HG03439 (cell line): ENCODE measurements around the gene CALN1.
"Not testable (repeated sequence)": the region's sequence is repeated elsewhere in the genome, so short reads cannot be mapped to it uniquely, and the experiment has no call there.

ENCODE experiments used
- ATAC-seq: cut with Tn5 transposase; IDR thresholded peaks from one replicate; pipeline ENCODE4 v1.9.1; 2021; ENCODE audit warnings: mild to moderate bottlenecking, moderate library complexity; ENCODE audit not compliant: unreplicated experiment

Gene CALN1

DNA sequence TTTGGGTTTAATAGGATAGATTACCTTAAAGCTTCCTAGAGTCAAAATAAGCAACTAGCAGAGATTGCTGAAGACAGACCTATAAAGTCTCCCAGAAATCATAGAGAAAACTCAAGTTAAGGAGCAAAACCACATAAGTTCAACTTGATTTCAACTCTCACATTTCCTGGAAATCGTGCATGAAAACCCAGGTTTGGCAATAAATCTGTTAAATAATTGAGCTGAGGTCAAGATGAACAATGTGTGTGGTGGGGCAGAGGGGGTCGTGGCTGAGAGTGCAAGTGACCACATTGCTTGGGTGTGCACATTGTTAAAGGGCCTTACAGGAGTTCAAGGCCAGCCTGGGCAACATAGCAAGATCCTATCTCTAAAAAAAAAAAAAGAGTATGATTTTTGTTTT lies 643.7 kb downstream of the CALN1 start:
- ATAC-seq: no peak

DNA sequence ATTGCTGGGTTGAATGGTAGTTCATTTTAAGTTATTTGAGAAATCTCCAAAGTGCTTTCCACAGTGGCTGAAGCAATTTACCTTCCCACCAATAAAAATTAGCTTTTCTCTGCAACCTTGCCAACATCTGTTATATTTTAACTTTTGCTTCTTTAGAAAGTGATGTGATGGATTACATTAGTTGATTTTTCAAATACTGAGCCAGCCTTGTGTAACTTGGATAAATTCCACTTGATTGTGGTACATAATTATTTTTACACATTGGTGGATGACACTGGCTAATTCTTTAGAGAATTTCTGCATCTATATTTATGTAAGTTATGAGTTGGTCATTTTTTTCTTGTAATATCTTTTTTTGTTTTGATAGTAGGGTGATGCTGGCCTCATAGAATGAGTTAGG lies 646.1 kb downstream of the CALN1 start:
- ATAC-seq: no peak

DNA sequence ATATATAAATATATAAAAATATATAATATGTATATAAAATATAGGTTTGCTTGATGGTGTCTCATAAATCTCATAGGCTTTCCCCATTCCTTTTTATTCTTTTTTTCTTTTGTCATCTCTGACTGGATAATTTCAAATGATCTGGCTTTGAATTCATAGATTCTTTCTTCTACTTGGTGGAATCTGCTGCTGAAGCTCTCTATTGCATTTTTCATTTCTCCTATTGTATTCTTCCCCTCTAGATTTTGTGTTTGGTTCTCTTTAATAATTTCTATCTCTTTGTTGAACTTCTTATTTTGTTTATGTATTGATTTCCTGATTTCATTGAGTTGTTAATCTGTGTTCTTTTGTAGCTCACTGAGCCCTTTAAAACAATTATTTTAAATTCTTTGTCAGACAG lies 650.8 kb downstream of the CALN1 start:
- ATAC-seq: no peak

DNA sequence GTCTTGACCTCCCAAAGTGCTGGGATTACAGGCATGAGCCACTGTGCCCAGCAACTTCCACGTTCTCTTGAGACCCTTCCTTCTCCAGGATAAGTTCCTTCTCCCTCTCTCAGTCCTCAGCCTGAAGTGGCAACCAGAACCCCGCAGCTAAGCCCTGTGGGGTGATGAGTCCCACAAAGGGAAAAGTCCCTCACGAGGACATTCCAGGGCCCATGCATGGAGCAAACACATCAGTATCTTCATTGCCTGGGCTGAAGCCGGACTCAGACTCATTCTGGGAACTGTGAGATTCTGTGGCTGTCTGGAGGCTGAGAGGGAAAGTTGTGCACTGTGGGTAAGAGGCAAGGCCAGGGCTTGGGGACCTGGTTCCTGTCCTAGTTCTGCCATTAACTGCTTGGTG lies 657.3 kb downstream of the CALN1 start:
- no peak for ATAC-seq

DNA sequence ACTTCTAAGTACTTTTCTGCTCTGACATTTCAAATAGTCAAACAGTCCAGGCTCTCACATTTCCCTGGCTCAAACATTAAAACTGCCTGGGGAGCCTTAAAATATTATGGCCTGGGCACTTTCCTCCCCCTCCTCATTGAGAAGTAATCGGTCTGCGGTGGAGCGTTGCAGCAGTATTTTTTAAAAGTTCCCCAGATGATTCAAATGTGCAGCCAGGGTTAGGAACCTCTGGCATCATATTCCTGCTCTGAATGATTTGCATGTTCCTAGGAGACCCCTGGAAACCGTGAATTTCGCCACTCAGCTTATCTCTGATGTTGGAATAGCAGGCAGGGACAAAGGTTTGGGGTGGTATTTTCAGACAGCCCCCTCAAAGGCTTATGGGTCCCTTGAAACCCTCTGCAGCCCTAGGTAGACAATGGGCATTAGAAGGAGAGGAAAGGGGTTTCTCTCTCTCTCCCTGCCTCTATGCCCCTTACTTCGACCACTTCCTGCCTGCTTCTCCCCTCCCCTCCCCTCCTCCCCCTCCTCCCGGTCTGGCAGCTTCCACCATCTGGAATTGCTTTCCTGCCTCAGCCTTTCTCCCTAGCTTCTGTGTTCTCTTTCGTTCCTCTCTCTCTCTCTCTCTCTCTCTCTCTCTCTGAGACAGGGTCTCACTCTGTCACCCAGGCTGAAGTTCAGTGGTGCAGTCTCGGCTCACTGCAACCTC lies 658.0 kb downstream of the CALN1 start:
- ATAC-seq: no peak

DNA sequence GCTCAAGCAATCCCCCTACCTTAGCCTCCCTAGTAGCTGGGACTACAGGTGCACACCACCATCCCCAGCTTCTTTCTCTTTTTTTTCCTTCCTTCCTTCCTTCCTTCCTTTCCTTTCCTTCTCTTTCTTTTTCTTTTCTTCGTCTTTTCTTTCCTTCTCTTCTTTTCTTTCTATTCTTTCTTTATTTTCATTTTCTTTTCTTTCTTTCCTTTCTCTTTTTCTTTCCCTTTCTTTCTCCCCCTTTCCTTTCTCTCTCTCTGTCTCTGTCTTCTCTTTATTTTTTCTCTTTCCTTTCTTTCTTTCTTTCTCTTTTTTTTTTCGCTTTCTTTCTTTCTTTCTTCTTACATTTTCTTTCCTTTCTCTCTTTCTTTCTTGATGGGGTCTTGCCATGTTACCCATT lies 658.9 kb downstream of the CALN1 start:
- ATAC-seq: no peak

DNA sequence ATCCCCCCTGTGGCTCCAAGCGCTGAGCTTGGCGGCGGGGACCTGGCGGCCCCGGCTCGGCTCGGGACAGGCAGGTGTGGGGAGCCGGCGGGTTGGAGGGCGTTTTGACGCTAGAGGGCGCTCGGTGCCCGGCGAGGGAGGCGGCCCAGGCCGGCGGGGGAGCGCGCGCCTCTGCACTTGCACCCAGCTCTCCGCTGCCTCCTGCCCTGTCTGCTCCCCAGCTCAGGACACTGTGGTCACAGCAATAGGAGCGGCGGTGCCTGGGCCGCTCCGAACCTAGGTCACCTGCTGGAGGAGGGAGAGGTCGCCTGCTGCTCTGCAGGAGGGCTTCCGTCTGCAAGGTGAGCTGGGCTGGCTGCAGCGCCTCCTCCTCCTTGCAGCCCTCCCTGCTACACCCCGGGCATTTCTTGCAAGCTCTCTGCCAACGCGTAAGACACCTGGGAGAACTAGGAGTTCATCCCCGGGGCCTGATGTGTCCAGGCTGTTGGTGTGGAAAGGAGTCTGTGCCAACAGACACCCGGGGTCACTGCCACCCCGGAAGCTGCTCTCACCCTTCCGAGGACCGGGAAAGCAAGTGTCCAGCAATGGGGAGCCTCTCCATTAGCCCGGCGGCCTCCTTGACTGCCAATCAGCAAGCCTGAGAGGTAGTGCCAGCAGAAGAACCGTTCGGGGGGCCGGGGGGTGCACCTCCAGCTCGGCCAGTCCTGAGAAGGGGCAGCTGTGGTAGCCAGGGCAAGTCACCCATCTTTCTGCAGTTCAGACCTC lies 659.8 kb downstream of the CALN1 start:
- ATAC-seq: no peak

DNA sequence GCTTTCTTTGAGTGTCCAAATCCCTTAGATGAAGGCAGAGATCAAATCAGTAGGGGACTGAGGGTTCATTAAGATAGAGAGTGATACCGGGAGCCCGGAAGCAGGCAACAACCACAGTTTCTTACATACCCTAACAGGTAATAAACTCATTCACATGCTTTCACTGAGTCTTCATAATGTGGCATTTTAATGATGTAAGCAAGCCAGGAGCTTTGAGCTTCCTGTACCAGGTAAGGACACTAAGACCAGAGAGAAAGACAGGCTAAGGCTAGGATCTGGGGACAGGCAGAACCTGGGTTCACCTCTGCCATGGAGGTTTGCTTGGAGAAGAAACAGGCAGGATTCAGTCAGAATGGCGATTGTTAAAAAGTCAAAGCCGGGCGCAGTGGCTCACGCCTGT lies 661.8 kb downstream of the CALN1 start:
- ATAC-seq: no peak

DNA sequence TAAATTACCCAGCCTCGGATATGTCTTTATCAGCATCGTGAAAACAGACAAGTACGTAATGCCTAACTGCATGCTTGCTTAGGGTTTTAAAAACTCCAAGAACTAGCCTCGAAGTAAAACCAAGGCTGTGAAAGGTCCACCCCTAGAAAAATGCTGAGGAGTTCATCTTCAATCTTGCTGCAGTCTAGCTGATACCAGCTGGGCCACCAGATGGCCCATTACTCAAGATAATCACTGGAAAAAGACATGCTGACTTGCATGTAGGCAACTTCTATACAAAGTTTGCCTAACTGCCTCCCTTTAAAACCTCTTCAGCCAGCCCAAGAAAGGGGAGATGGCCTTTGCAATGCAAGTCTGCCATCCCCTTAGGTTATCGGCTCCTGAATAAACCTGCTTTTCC lies 666.1 kb downstream of the CALN1 start:
- no peak for ATAC-seq

DNA sequence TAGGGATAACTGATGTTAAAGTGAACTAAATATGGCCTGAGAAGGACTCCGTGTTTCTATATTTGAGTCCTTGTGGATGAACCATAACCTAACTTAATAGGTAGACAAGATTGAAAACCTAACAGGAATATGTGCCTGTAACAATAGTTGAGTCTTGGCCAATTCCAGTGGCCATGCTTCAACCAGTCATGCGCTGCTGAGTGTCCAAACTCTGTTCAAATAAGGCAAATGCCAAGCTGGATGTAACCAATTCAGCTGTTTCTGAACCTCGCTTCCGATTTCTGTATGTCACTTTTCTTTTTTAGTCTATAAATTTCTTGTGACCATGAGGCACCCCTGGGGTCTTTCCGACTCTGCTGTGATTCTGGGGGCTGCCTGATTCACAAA lies 672.0 kb downstream of the CALN1 start:
- no peak for ATAC-seq

DNA sequence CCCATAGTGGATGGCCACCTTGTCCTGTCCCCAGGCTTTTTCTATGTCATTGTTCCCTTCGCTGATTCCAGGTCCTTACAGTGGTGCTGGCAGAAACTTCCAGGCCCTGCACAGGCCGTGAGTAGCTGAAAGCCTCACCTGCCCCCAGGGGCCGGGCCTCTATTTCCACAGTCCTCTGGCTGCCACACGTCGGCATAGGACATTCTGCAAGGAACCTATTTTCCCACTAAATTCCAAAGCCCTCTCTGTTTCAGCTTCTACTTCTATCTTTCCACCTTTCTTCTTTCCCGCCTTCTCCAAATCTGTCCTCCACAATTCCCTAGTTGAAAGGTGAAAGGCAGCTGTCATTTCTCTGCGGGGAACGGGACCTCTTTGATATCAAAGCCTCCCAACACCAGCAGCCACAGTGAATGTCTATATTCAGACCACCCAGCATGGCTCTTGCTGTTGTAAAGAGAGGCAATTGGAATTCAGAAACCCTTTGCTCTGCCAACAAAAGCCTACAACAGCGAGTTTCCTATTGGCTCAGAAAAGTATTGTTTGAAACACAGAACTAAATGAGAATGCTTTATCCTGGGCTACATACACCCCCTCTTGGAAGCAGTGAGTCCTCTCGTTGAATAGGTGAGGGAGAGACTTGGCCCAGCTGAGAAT lies 672.5 kb downstream of the CALN1 start:
- ATAC-seq: no peak

DNA sequence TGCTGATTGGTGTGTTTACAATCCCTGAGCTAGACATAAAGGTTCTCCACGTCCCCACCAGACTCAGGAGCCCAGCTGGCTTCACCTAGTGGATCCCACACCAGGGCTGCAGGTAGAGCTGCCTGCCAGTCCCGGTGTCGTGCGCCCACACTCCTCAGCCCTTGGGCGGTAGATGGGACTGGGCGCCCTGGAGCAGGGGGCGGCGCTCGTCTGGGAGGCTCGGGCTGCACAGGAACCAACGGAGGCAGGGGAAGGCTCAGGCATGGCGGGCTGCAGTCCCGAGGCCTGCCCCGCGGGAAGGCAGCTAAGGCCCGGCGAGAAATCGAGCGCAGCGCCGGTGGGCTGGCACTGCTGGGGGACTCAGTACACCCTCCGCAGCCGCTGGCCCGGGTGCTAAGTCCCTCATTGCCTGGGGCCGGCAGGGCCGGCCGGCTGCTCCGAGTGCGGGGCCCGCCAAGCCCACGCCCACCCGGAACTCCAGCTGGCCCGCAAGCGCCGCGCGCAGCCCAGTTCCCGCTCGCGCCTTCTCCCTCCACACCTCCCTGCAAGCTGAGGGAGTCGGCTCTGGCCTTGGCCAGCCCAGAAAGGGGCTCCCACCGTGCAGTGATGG lies 674.1 kb downstream of the CALN1 start:
- not testable (repeated sequence) for ATAC-seq

DNA sequence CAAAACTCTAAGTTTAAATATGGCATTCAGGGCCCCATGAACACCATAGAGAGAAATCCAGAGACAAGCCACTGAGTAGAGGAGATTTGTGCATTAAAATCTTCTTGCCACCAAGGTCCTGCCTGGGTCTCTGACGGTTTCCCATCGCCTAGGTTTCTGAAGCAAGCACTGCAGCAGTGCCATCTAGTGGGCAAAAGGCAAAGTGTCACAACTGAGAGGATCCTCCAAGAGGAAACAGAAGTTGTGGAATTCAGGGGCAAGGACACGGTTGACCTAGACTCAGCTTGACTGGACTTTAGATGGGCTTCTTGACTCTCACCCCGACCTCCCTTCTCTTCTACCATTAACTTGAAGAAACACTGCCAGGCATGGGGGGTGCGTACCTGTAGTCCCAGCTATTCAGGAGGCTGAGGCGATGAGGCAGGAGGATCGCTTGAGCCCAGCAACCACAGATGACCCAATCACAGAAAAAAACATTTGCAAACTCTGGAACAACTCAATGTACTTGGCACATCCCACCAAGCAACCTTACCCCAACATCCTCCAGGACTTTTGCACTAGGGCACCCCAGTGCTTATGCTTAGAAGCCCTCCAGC lies 676.1 kb downstream of the CALN1 start:
- no peak for ATAC-seq

DNA sequence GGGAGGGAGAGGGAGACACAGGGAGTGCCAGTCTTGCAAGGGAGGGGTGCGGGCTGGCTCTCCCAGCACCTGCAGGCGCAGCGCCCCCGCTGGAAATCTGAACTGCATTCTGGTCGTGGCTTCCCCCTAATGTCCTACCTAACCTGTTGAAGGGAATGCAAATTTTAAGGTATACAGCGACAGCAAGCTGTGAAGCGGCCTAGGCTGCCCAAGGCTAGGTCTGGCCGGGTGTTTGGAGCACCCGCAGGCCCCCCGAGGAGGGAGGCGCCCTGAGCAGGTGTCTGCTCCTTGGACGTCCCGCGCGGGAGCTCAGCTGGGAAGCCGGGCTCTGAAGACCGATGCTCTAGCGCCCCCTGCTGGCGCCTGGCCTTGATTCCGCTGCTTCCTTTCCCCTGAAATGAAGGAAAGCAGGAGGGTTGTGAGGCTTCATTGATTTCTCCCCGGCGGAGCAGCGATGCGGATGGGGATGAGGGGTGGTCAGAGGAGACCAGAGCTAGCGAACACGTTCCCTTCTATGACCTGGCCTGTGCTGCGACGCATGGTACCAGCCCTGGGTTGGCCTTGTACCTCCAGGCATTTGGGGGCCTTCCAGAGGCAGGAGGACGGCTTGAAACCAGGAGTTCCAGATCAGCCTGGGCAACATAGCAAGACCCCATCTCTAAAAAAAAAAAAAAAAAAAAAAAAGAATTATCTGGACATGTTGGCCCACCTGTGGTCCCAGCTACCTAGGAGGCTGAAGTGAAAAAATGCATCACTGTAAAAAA lies 678.8 kb downstream of the CALN1 start:
- ATAC-seq: no peak

DNA sequence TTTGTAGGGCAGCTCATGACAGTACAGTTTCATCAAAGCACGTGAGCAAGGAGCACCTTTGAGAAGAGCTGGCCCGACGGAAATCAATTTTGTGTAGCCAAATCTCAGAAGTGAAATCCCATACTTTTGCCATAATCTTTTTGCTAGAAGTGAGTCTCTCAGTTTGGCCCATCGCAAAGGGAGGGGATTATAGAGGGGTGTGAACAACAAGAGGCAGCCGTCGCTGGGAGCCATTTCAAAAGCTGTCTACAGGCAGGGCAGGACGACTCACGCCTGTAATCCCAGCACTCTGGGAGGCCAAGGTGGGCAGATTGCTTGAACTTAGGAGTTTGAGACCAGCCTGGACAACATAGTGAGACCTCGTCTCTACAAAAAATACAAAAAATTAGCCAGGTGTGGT lies 680.4 kb downstream of the CALN1 start:
- no peak for ATAC-seq
